ENCODE results near the gene UBTD2.

DNA sequence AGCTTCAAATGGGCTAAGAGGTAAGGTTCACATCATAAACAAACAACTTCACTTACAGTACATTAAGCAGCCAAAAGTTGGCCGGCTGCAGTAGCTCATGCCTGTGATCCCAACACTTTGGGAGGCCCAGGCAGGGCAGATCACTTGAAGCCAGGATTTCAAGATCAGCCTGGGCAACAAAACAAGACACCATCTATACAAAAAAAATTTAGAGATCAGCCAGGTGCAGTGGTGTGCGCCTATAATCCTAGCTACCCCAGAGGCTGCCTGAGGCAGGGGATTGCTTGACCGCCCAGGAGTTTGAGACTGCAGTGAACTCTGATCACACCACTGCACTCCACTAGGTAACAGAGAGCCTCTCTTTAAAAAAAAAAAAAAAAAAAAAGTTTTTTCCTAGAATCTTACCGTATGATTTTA is 16.9 kb downstream of the UBTD2 start:
- TF ChIP-seq, protein P1, sequence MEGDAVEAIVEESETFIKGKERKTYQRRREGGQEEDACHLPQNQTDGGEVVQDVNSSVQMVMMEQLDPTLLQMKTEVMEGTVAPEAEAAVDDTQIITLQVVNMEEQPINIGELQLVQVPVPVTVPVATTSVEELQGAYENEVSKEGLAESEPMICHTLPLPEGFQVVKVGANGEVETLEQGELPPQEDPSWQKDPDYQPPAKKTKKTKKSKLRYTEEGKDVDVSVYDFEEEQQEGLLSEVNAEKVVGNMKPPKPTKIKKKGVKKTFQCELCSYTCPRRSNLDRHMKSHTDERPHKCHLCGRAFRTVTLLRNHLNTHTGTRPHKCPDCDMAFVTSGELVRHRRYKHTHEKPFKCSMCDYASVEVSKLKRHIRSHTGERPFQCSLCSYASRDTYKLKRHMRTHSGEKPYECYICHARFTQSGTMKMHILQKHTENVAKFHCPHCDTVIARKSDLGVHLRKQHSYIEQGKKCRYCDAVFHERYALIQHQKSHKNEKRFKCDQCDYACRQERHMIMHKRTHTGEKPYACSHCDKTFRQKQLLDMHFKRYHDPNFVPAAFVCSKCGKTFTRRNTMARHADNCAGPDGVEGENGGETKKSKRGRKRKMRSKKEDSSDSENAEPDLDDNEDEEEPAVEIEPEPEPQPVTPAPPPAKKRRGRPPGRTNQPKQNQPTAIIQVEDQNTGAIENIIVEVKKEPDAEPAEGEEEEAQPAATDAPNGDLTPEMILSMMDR (IDR thresholded peaks at IDR 0.05), result no peak
- TF ChIP-seq EZH2 (IDR thresholded peaks at IDR 0.05; ENCODE audit: borderline replicate concordance, insufficient read depth, low read depth, low read length, poor library complexity, severe bottlenecking), result no peak

All from B cell (primary cell).